Measurements from ENCODE around the gene HHAT.

Gene HHAT

GRCh38 chr1:210328746-210329503 lies at the start of gene HHAT:
Gene HHAT, plus strand, starts transcription at chr1:210328902. Its CDS starts 20,074 bp downstream, at chr1:210348976.
- DNase-seq: peak; percentile 69

- no peak for DNase-seq
These were observed 48.5 kb upstream of the HHAT start for GRCh38 chr1:210280221-210280620.

- DNase-seq: no peak
These were observed 40.6 kb upstream of the HHAT start for GRCh38 chr1:210288116-210288515.

GRCh38 chr1:210289248-210289647 lies 39.5 kb upstream of the HHAT start:
- no peak for DNase-seq

- no peak for DNase-seq
These were observed 37.5 kb upstream of the HHAT start for GRCh38 chr1:210291081-210291764.

GRCh38 chr1:210291786-210292230 lies 36.9 kb upstream of the HHAT start:
- DNase-seq: no peak

GRCh38 chr1:210292231-210292871 lies 36.4 kb upstream of the HHAT start:
- DNase-seq: no peak

- no peak for DNase-seq
These were observed 35.5 kb upstream of the HHAT start for GRCh38 chr1:210293171-210293607.

- peak; percentile 68 for DNase-seq
These were observed 33.5 kb upstream of the HHAT start for GRCh38 chr1:210294999-210295745.

- no peak for DNase-seq
These were observed 32.0 kb upstream of the HHAT start for GRCh38 chr1:210296682-210297081.

- no peak for DNase-seq
These were observed 30.4 kb upstream of the HHAT start for GRCh38 chr1:210298296-210298695.

GRCh38 chr1:210298936-210299335 lies 29.8 kb upstream of the HHAT start:
- no peak for DNase-seq

- peak; percentile 13 for DNase-seq
These were observed 29.2 kb upstream of the HHAT start for GRCh38 chr1:210299501-210299900.

GRCh38 chr1:210300923-210301614 lies 27.6 kb upstream of the HHAT start:
- no peak for DNase-seq

GRCh38 chr1:210301615-210302000 lies 27.1 kb upstream of the HHAT start:
- DNase-seq: no peak

GRCh38 chr1:210302501-210302900 lies 26.2 kb upstream of the HHAT start:
- no peak for DNase-seq

GRCh38 chr1:210303391-210303790 lies 25.3 kb upstream of the HHAT start:
- DNase-seq: no peak

GRCh38 chr1:210310562-210311153 lies 18.0 kb upstream of the HHAT start:
- DNase-seq: no peak

GRCh38 chr1:210311726-210312493 lies 16.8 kb upstream of the HHAT start:
- DNase-seq: no peak

- DNase-seq: no peak
These were observed 15.6 kb upstream of the HHAT start for GRCh38 chr1:210313046-210313595.

GRCh38 chr1:210313921-210314320 lies 14.8 kb upstream of the HHAT start:
- DNase-seq: no peak

Data from NCI-H345 (cell line).